Measurements from ENCODE around the gene JAKMIP1. TPM values are rescaled to one million over a fixed set of nuclear protein-coding genes. Genes with fewer than 3 reads are reported as not detected.

JAKMIP1 gene
- total RNA-seq, 2 donors from 2014 or later, result 0.78 to 1.3 TPM

DNA sequence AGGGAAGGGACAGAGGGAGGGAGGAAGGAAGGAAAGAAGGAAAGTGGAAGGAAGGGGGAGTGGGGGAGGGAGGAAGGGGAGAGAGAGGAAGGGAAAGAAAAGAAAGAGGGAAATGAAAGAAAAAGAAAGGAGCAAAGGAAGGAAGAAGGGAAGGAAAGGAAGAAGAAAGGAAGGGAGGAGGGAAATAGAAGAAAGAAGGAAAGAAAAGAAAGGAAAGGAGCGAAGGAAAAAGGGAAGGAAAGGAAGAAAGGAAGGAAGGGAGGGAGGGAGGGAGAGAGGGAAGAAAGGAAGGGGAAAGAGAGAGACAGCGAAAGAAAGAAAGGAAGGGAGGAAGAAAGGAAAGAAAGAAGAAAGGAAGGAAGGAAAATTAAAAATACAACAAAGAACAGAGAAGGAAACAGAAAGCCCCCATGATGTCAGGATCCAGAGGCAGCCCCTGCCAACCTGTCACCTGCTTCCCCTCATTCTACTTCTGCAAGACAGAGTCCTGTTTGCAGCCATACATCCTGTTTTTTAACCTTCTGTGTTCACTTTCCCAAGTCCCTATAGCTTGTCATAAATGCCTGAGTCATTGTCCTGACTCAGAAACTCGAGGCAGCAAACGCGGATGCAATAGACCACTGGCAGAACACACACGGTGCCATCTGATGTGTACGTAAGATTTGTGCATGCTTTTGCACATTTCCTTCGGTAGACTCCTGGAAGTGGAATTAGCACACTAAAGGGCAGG, 105.2 kb downstream of the JAKMIP1 start:
- H3K4me3 ChIP-seq, result no peak overlapping the region
- no peaks in the 10 kb centered on the region for H3K4me1 ChIP-seq
- no peak for ATAC-seq
- 32 to 49% methylated on average over 8 of the region's 8 CpGs for WGBS, 2 donors
- H3K36me3 ChIP-seq (replicated peaks in 1 of 2; ENCODE audit: insufficient read depth in 1 of 2, low read depth in 2 of 2), result no peaks in the 10 kb centered on the region
- TF ChIP-seq, protein P1, sequence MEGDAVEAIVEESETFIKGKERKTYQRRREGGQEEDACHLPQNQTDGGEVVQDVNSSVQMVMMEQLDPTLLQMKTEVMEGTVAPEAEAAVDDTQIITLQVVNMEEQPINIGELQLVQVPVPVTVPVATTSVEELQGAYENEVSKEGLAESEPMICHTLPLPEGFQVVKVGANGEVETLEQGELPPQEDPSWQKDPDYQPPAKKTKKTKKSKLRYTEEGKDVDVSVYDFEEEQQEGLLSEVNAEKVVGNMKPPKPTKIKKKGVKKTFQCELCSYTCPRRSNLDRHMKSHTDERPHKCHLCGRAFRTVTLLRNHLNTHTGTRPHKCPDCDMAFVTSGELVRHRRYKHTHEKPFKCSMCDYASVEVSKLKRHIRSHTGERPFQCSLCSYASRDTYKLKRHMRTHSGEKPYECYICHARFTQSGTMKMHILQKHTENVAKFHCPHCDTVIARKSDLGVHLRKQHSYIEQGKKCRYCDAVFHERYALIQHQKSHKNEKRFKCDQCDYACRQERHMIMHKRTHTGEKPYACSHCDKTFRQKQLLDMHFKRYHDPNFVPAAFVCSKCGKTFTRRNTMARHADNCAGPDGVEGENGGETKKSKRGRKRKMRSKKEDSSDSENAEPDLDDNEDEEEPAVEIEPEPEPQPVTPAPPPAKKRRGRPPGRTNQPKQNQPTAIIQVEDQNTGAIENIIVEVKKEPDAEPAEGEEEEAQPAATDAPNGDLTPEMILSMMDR (IDR thresholded peaks at IDR 0.05), result no peak
- TF ChIP-seq POLR2A (IDR thresholded peaks at IDR 0.05), result no peak
- H3K9me3 ChIP-seq, result no peaks in the 10 kb centered on the region
- no peak overlapping the region for H3K27ac ChIP-seq
- H3K27me3 ChIP-seq, result no peaks in the 10 kb centered on the region
- DNase-seq, result no peak
- intact Hi-C loops (cut with DNase I), result no loop called here

DNA sequence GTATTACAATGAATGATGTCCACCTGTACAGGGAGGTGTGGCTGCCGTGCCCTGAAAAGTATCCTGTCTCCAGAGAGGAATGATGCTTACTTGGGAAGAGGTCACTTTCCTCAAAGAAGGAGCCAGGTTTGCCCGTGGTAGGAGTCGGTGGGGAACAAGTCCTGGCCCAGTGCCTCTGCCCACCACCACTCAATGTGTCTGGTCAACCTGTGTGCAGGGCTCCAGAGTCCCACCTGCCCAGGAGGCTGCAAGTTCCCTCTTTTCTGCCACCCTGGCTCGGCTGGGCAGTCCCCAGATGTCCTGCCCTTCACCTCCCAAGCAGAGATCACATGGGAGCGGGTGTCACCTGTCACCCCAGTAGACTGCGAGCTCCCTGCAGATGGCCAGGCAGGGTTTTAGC, 106.7 kb downstream of the JAKMIP1 start:
- no peak for TF ChIP-seq POLR2A (IDR thresholded peaks at IDR 0.05)
- Histone ChIP-seq H3K4me1 (no peaks in the 10 kb centered on the region), H3K9me3 (no peaks in the 10 kb centered on the region), H3K27ac (no peak overlapping the region), H3K27me3 (no peaks in the 10 kb centered on the region), H3K4me3 (no peak overlapping the region), H3K36me3 (replicated peaks in 1 of 2; ENCODE audit: insufficient read depth in 1 of 2, low read depth in 2 of 2) (no peaks in the 10 kb centered on the region)
- 47 to 54% methylated on average over 6 of the region's 6 CpGs for WGBS, 2 donors
- intact Hi-C loops (cut with DNase I), result no loop called here
- DNase-seq (no peak), ATAC-seq (no peak)

DNA sequence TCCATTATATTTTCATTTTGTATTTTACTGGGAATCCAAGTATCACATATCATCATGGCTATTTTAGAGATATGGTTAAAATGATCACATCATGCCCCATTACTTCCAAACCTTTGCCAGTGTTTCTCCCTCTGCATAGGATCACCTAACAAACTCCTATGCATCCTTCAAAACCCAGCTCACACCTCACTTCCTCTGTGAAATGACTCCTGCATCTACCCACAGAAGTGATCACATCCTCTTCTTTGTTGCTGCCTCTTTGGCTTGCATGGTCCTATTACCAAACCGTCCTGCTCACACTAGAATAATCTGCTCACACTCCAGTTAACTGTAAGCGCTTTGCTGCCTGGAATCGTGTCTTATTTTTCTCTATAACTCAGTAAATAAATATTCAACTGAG, 107.4 kb downstream of the JAKMIP1 start:
- Histone ChIP-seq H3K9me3 (no peaks in the 10 kb centered on the region), H3K36me3 (replicated peaks in 1 of 2; ENCODE audit: insufficient read depth in 1 of 2, low read depth in 2 of 2) (no peaks in the 10 kb centered on the region), H3K4me1 (no peaks in the 10 kb centered on the region), H3K4me3 (no peak overlapping the region), H3K27me3 (no peaks in the 10 kb centered on the region), H3K27ac (no peak overlapping the region)
- intact Hi-C loops (cut with DNase I), result no loop called here
- WGBS, 2 donors, result 60 to 69% methylated on average over 3 of the region's 3 CpGs
- TF ChIP-seq POLR2A (IDR thresholded peaks at IDR 0.05), result no peak
- TF ChIP-seq, protein P1 (IDR thresholded peaks at IDR 0.05), result no peak
- ATAC-seq, result no peak
- DNase-seq, result no peak

DNA sequence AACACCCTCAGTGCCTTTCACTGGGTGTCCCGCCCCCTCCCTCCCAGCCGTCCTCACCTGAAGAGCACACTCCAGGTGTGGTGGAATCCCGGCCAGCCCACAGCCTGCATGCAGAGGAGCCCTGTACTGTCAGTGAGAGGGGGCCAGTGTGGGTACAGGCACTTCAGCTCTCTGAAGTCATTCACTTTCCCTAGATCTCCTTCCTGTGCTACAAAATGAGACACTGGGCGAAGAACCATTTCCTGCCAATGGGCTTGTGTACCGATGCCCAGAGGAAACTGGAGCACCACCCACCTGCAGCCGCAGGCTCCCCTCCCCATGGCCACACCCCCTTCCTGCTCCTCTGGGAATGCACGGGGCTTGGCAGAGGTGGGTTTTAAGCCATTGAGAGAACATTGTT, 108.2 kb downstream of the JAKMIP1 start:
- H3K4me3 ChIP-seq, result no peak overlapping the region
- intact Hi-C loops (cut with DNase I), result no loop called here

DNA sequence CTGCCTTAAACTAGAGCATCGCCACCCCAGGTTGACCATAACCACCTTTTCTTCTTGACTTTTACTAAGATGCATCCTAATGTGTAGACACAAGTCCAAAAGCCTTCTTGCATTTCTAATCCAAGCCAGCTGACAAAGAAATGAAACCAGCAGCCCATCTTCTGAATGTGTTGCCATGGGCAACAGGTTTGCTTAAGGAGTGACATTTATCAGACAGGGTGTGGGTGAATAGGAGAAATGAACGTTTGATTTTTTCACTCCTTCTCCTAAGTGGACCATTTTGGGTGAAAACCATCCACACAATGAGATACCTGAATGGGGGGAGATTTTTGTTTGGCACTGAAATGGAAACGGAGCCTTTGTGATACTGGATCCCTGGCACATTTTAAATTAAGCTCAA, 109.4 kb downstream of the JAKMIP1 start:
- Histone ChIP-seq H3K9me3 (no peaks in the 10 kb centered on the region), H3K27me3 (no peaks in the 10 kb centered on the region), H3K4me3 (no peak overlapping the region), H3K36me3 (replicated peaks in 1 of 2; ENCODE audit: insufficient read depth in 1 of 2, low read depth in 2 of 2) (no peaks in the 10 kb centered on the region), H3K27ac (no peak overlapping the region), H3K4me1 (no peaks in the 10 kb centered on the region)
- DNase-seq, result no peak
- TF ChIP-seq, protein P1 (IDR thresholded peaks at IDR 0.05), result no peak
- no peak for TF ChIP-seq POLR2A (IDR thresholded peaks at IDR 0.05)
- 48 to 50% methylated on average over 3 of the region's 3 CpGs for WGBS, 2 donors
- intact Hi-C loops (cut with DNase I), result no loop called here
- ATAC-seq, result no peak

More for the DNA sequence above, 108.2 kb downstream of the JAKMIP1 start:
- ATAC-seq (no peak), DNase-seq (no peak)
- Histone ChIP-seq H3K4me1 (no peaks in the 10 kb centered on the region), H3K27ac (no peak overlapping the region), H3K9me3 (no peaks in the 10 kb centered on the region), H3K36me3 (replicated peaks in 1 of 2; ENCODE audit: insufficient read depth in 1 of 2, low read depth in 2 of 2) (no peaks in the 10 kb centered on the region), H3K27me3 (no peaks in the 10 kb centered on the region)
- 22% methylated on average over 7 of the region's 7 CpGs for WGBS, 2 donors
- TF ChIP-seq, protein P1 (IDR thresholded peaks at IDR 0.05), result no peak
- TF ChIP-seq POLR2A (IDR thresholded peaks at IDR 0.05), result no peak

Data from body of pancreas (tissue), 4 donors.